ENCODE data around the gene PHYKPL.

PHYKPL gene

DNA sequence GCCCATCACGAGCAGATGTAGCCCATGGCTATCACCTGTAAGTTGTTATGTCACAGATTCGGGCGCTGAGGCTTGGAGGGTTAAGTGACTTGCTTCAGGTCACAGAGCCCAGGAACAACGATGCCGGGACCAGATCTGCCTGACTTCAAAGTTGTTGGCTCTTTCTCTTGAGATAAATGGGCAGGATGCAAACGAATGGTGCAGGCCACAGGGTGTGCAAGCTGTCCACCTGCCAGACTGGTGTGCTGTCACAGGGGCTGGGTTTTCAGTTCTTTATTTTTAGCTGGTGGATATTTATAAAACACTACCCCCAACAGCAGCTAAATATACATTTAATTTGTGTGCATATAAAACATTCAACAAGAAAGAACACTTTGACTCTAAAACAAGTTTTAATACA, 17.7 kb upstream of the PHYKPL start:
- TF ChIP-seq, protein P1, sequence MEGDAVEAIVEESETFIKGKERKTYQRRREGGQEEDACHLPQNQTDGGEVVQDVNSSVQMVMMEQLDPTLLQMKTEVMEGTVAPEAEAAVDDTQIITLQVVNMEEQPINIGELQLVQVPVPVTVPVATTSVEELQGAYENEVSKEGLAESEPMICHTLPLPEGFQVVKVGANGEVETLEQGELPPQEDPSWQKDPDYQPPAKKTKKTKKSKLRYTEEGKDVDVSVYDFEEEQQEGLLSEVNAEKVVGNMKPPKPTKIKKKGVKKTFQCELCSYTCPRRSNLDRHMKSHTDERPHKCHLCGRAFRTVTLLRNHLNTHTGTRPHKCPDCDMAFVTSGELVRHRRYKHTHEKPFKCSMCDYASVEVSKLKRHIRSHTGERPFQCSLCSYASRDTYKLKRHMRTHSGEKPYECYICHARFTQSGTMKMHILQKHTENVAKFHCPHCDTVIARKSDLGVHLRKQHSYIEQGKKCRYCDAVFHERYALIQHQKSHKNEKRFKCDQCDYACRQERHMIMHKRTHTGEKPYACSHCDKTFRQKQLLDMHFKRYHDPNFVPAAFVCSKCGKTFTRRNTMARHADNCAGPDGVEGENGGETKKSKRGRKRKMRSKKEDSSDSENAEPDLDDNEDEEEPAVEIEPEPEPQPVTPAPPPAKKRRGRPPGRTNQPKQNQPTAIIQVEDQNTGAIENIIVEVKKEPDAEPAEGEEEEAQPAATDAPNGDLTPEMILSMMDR (IDR thresholded peaks at IDR 0.05; ENCODE audit: extremely low read depth, missing control alignments), result no peak
- no peak for DNase-seq (ENCODE audit: low spot score)

DNA sequence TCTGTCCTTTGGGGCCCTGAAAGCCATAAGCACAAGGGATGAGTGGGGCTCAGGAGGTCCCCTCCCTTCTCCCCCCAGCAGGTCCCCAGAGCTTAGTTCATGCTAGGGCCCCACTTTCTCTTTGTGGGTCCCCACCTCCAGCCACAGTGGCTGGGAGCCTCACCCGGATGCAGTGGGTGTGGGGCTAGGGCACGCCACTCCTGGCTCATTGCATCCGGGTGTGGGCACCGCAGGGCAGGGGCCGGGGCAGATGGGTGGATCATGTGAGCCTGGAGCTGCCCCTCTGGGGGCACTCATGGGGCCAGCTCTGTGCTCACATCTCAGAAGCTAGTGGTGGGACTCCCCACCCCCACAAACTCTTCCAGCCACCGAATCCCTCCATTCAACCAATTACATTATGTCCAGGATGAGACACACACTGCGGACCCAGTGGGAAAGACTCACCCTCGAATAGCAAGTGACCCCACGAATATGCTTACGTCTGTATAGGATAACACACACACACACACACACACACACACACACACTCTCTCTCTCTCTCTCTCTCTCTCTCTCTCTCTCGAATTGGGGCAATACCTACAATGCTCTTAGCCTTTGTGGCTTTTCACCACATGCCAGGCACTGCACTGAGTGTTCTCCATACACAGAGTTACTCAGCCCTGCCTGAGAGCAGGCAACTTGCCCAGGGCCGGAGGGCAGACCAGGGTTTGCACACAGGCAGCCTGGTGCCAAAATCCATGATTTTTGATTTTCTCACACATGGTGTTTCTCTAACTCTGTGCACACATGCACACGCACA, 16.8 kb upstream of the PHYKPL start:
- TF ChIP-seq, protein P1 (IDR thresholded peaks at IDR 0.05; ENCODE audit: extremely low read depth, missing control alignments), result no peak
- no peak for DNase-seq (ENCODE audit: low spot score)

DNA sequence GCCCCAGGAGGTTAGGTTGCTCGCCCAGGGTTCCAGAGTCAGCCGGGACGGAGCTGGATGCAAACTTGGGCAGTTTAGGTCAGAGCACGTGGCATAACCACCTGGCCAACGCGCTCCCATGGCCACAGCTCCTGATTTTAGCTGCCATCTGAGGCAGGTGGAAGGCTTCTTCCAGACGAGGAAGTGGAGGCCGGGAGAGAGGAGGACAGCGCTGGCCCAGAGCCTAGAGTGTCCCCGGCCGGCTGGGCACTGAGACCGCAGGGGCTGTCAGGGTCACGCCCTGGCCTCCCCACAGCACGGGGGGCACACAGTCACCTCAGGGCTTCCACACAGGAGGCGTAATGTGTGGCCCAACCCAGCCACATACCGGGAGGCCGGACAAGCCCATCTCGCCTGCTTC, 16.1 kb upstream of the PHYKPL start:
- TF ChIP-seq, protein P1 (IDR thresholded peaks at IDR 0.05; ENCODE audit: extremely low read depth, missing control alignments), result no peak
- no peak for DNase-seq (ENCODE audit: low spot score)

DNA sequence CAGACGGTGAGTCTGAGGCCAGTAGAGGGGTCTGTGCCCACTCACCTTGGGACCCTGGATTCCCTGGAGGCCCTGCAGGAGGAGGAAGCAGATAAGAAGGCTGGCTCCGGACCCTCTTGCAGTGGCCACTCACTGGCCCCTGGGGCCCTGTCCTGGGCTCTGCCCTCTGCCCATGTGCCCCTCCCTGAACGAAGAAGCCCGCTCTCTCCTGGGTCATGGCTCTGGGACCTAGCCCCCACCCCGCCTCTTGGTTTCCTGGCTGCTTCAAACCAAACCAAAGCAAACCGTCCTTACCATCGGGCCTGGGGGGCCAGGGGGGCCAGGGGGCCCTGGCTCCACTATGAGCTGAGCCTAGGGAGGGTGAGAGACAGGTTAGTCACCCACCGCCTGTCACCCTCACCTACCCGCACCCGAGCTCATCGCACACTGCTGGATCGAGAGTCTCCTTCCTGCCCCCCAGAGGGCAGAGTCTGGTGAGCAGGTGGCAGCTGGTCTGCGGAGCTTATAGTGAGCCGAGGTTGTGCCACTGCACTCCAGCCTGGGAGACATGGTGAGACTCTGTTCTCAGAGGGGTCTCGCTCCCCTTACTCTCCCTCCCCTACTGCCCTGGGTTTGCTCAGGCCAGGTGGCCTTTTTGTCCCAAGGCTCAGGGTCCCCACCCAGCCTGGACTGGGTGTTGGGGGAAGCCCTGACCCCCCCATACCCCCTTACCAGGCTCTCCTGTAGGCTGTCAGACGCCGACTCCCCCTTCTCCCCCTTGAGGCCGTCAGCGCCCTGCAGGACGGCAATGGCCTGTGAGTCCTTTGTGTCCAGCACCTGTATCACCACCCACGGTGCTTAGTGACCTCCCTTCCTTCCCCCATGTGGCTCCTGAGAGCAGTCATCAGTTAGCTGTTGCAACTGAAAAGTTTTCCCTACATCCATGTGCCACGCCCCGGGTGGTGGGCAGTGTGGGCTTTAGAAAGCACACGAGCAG, 15.2 kb upstream of the PHYKPL start:
- TF ChIP-seq, protein P1 (IDR thresholded peaks at IDR 0.05; ENCODE audit: extremely low read depth, missing control alignments), result peak; percentile 7
- DNase-seq (ENCODE audit: low spot score), result no peak

DNA sequence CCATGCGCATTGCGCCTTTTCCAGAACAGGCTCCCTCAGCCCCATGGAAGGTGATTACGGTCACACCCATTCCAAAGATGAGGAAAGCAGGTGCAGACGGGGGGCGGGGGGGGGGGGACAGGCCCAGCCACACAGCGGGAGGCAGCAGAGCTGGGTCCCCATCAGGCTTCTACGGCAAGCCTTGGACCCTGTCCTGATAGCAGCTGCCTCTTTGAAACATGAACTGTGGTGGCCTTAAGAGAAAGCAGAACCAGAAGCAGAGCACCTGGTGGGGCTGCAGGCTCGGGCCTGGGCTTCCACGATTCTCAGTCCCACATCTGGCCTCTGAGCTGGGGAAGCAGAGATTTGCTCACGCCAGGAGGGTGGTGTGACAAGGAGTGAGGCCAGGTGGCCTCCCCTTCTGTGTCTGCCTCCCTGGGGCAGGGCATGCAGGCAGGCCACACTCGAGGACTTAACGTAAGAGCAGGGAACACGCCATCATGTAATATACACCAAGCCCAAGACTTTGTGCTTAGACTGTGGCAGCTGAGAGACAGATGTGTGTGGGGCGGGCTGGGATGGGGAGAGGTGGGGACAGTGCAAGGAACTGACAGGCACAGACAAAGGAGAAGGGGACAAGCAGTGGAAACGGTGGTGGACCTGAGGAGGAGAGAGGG, 14.2 kb upstream of the PHYKPL start:
- DNase-seq (ENCODE audit: low spot score), result no peak
- TF ChIP-seq, protein P1 (IDR thresholded peaks at IDR 0.05; ENCODE audit: extremely low read depth, missing control alignments), result no peak

DNA sequence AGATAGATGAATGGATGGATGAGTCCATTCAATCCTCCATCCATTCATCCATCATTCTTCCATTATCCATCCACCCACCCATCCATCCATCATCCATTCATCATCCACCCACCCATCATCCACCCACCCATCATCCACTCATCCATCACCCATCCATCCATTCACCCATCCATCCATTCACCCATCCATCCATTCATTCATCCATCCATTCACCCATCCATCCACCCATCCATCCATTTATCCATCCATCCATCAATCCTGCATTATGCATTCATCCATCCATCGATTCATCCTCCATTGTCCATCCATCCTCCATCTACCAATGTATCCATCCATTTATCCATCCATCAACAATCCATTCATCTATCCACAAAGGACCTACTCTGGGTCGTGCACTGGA, 12.8 kb upstream of the PHYKPL start:
- TF ChIP-seq, protein P1 (IDR thresholded peaks at IDR 0.05; ENCODE audit: extremely low read depth, missing control alignments), result no peak
- DNase-seq (ENCODE audit: low spot score), result no peak
